HG02798 (cell line): ENCODE data around the gene GCG.

ENCODE experiments used
- ATAC-seq: cut with Tn5 transposase; IDR thresholded peaks from one replicate; pipeline ENCODE4 v1.9.1; 2021; ENCODE audit warnings: mild to moderate bottlenecking; ENCODE audit not compliant: unreplicated experiment, poor library complexity

GCG gene

DNA sequence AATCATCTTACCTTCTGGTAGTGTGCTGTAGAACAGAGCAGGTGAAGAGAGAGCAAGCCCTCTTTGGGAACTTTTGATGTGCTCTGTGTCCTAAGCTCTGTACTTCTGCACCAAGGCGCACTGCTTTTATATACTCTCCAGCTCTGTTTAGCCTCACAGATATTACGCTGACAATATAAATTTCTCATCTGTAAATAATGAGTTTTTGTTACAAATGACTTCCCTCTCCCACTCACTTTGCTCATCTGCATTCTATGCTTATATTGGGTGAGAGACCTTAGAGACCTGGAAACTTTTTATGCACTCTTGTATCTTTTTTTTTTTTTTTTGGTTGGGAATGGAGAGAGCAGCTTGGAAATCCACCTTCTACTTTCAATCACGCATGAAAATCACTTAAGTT is at the start of gene GCG:
Gene GCG (minus strand): TSS at position 101 of the 400 bp plus-strand sequence. CDS start 3,069 bp downstream, outside the sequence.
- no peak for ATAC-seq

DNA sequence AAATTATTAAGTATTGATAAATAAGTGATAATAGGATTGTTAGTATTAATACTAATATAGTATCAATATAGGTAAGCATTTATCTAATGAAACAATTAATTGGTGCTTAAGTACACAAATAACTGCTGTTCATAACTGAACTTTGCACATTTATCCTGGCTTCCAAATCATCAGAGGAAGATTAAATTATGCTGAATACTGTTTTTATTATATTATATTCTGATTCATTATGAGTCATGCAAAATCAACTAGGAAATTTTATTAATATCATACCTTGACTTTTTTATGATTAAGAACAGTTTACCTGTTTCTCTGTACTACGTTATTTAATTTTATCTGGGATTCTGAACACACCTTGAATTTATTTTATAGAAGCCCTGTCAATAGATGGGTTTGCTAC is 48.6 kb upstream of the GCG start:
- ATAC-seq, result no peak

DNA sequence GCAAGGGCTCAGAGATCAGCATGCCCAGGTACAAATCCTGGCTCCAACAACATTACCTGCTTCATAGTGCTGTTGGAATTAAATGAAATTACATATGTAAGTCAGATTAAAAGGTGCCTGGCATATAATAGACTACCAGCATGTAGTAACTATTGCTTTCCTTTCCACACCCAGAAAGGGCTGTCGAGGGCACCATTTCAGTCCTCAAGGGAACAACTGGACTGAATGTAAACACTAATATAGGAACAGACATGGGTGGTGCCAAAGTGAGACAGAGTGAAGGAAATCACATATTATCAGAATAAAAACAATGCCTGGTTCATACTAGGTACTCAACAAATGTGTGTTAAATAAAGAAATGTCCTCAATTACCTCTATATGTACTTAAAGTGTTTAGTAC is 47.9 kb upstream of the GCG start:
- ATAC-seq, result no peak

DNA sequence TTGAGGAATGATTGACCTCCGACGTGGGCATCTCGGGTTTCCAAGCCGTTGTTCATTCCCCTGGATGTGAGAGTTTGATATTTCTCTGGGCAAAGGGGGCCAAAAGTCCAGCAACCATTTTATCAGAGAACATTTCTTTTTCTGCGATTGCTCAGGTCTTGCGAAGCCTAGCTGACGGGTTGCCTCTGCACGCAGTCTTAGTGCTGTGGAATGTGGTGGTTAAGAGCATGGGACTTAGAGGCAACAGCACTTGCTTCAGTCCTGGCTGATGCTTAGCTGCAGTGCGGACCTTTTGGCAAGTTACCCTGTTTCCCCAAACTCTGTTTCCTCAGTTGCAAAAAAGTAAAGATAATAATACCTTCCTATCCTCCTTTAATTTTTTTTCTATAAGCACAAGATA is 46.2 kb upstream of the GCG start:
- no peak for ATAC-seq

DNA sequence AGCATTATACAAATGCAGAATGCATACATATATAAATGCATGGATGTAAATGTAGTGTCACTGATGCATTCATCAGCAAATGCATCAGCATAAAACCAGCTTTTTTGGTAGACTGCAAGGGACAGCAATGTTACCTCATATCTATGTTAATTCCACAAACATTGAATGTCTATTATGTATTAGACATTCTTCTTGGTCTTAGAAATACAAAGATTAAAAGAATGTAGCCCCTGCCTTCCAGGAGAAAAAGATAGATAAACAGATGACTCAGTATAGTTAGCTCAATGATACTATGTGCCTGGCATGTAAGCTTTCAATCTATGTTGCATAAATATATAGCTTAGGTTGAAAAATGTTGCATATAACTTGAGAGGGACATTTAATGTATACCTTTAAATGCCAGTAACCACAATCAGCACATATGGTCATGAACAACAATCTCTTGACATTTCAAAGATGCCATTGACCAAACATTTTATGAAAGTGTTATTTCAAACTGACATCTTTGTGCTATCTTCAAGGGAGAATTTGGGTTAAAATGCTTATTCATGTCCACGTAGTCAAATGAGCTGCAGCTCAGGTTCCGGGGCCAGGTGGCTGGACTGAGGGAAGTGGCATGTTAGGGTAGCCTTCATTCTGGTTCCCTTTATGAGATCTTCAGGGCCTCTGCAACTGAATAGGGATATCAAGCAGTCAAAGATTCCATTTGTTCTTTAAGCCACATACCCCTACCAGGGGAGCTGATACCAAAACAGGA is 45.2 kb upstream of the GCG start:
- no peak for ATAC-seq

DNA sequence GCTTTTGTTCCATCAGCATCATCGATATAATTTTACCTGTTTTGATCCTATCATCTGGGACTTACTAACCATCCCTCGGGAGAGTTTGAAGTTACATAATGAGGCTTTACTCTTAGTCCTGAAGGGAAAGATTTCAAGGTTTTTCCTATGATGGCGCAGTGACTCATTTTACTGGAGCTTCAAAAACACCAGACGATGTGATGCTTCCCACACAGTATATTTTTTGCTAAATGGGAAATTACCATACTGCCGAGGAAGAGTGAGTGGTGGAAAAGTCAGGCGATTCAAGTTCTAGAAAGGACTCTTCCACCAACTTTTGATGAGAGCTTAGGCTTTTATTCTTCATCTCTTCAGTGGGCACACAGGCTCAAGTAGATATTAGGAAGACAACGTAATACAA is 44.6 kb upstream of the GCG start:
- ATAC-seq, result no peak

DNA sequence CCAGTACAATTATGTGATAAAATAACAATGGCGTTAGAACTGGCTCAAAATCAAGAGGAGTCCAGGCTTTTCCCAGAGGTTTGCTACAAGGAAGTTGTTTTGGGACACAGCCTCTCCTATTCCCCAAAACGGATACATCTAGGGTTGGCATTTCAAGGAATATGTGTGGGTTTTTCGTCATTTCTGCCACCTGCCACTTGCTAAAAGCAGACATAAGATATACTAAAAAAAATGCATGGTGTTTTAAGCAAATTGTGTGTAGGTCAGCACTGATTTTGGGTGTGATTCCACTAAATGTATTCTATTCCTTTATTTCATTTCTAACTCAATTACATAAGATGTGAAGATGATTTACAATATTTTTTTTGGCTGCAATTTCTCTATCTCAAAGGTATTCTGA is 36.4 kb upstream of the GCG start:
- ATAC-seq, result no peak

DNA sequence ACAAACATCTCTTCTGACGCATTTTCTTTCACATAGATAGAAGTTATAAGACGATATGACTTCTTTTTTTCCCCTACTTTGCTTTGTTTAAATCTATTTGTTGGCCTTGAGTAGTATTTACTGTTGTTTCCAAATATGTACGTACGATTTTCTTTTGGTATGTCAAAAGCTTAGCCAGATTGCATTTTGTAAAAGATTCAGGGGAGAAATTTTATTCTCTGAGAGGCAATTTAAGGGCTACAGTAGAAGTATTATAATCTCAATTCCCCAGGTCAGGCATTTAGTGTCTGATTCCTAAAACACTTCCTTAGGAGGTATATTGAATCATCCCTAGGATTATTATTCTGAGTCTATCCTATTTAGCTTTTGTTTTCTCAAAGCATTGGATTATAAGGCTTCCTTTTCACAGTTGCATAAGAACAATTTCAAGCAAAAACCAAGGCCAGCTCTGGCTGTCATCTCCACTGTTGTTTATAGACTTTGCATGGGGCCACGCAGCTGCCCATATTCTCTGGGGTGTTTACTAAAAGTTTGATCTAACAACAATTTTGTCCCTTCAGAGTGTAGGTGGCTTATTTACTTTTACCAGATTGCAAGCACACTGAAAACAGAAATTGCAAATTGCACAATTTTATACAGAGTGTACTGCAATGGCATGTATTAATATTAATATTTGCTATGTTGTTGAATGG is 33.6 kb upstream of the GCG start:
- ATAC-seq, result no peak

DNA sequence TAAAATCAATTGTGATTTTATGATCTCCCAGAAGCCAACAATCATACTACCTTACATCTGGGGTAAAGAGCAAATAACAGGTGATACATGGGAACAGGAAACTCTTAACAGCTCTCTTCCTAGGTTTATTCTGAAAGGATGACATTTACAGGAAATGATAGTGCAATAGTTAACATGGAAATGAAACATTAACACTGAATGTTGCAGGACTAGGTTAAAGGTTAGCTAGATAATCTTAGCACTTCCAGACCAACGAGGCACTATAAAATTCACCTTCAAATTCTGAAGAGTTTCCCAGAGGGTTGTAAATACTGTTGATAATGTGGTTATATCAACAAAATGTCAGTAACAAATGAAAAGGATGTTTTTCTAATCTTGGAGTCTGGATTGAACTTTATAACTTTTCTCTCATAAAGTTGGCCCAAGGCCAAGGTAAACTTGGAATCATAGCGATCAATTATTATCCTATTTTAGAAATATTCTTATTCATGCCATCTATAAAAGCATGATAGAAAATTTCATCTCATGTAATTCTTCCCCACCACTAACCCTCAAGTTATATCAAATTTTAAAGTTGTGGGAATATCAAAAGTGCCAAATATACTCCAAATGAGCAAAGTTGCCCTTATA is 32.9 kb upstream of the GCG start:
- ATAC-seq, result no peak

DNA sequence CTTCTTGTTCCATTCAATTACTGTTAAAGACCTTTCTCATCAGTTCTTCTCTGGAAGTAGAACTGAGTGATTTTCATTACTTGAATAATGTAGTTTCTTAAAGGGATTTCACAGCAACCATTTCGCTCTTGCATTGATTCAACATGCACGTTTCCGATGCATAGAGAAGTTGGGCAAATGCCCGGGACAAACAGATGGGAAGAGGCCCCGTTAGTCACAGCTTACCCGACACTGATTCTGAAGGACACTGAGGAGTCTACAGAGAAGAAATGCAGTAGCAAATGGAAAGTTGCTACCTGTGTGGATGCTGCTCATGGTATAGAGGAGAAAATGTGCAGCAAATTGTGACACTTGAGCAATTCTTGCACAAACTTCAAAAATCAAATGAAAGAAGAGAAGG is 32.3 kb upstream of the GCG start:
- ATAC-seq, result no peak

DNA sequence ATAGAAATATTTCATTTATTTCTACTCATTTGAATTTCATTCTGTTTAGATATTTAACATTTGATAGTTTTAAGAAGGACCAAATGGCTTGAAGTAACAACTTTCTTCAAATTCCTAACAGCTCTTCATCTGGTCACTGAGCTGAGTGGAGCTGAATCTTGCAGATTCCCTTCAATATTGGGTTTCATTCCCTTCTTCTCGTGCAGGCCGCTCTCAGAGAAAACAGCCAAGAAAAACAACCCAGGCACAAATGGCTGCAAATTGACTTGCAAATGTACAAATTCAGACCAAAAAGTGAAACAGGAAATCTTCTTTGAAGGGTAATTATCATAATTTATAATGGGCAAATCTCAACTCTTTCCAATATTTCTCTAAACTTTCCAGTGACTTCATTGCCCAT is 30.3 kb upstream of the GCG start:
- ATAC-seq, result no peak

DNA sequence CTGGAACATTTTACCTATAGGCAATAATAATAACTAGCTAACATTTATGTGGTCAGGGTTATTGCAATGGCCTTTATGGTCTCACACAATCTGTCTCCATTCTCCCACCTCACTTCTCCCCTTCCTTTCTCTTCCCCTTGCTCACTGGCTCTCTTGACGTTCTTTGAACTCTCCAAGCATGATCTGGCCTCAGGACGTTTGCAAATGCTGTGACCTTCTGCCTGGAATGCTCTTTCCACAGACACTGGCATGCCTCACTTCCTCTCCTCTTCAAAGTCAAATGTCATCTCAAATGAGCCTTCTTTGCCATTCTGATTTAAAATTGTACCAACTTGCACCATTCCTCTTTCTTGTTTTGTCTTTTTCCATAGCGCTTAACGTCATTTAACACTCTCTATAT is 25.3 kb upstream of the GCG start:
- no peak for ATAC-seq

DNA sequence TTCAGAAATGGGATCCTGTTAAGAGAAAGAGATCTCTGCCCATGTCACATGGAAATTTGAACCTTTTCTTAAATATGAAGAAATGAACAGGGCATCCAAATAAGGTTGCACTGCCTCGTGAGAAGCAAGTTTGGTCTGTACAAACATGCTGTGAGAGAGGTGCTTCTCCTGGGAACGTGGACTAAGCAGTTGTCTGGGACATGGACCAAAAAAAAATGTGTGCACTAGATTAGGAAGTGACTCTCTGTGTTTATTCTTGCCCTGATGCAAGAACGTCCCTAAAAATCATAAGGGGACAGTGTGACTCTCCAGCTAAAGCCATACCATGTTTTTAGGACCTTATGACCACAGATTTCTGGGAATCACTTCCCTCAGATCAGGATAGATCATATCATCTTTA is 23.7 kb upstream of the GCG start:
- ATAC-seq, result no peak

DNA sequence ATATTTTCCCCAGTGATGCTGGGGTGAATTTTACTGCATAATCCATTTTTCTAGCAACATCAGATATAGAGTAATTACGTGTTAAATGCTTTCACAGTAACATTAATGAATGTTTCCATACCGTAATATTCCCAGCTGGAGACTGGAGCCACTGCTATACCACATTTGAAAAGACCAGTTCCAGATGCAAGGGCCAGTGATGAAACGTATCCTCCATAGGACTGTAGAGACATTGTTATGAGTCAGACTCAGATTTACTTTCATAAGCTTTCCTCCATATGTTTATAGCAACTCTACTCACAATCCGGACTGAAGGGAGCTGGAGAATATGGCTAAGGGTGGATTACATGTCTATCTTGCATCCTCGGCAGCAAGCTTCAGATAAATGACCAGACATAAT is 22.7 kb upstream of the GCG start:
- ATAC-seq, result no peak

DNA sequence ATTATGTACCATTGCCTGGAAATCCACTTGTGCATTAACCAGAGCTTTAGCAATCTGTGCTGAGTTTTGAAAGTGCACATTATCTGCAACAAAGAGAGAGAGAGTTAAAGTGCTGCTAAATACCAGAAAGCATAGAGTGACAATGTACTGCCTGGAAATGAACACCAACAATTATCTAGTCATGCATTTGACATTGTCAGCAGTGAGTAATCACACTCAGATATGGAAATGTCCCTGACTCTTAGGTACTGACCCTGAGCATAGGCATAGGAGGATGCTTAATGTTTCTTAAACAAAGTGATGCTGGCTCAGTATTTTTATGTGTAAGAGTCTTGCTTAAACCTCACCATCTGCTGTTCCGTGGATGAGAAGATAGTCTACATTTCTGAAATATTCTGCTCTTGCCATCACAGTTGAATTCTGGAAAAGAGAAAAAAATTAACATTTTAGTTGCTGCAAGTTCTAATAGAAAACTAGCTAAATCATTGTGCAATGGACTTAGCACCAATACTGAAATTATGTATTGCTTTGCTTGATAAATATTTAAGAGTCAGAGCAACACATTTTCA is 20.8 kb upstream of the GCG start:
- no peak for ATAC-seq

DNA sequence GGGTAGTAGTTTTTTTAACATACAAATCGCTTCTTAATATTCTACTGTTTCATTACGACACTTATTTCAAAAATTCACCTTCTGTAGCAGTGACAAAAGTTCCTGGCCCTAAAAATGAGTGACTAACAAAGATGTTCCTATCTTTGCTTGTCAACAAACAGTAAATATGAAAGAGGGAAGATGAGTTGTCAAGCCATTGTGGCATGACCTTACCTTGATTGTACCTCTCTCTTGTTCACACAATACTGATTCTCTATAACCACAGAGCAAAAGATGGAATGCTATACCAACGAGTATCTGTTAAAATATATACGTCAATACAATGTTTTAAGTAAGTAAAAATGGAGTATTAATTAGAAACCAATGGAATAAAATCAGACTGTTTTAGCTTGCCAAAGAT is 14.7 kb upstream of the GCG start:
- no peak for ATAC-seq

DNA sequence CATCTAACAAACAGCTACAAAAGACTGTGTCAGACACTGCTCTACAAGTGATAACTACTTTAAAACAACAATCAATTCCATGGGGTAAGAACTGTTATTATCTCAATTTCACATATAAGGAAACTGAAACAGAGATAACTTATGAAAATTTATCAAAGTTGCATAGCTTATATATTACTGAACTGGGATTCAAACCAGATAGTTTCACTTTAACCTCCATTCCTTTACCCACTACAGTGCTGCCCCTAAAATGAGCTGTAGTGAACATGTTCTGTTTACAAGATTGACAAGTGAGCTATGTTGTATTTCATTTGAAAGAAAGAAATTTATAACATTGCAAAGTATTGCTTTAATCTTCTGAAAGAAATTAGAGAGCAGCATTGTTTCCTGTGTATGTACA is 14.1 kb upstream of the GCG start:
- no peak for ATAC-seq

DNA sequence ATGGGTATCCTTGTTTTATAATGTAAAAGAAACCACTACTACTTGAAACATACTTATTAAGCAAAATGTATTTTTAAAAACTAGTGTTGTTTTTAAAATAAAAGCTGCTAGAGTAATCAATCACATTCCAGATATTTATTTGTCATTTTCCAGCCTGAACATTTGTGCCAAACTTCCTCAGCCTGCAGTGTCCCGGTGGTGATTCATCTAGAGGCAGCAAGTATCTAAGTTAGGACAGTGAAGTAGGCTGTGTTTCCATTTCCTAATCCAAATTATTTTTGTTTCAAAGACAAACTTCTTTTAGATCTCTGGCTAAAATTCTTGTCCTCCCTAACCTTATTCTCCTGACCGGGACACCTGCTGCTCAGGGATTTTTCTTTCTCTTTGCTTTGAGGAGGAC is 12.8 kb upstream of the GCG start:
- ATAC-seq, result no peak

DNA sequence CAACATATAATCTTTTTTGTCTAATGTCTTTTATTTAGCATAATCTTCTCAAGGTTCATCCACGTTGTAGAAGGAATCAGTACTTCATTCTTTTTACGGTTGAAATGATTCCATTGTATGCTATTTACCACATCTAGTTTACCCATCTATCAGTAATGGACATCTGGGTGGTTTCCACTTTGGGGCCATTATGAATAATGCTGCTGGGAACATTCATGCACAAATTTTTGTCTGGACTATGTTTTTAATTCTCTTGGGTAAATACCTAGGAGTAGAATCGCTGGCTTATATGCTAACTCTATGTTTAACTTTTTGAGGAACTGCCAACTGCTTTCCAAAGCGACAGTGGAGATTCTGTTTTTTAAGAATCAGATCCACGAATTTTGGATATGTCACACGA is 7.4 kb upstream of the GCG start:
- ATAC-seq, result no peak

DNA sequence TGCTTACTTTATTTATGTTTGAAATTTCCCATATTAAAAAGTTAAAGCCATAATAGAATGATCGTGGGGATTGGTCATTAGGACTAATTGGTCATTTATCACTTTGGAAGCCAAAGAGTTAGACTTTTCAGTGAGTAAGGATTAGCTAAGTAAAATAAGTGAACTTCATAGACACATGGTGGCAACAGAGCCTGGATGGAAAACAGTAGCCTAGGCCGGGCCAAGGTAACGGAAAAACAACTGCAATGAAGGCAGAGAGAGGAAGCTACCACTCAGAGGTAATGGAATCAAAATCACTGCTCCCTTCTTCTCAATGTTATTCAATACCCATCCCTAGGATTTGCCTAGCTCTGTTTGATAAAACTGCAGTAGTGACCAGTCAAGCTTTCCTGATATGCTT is 4.1 kb upstream of the GCG start:
- ATAC-seq, result no peak

DNA sequence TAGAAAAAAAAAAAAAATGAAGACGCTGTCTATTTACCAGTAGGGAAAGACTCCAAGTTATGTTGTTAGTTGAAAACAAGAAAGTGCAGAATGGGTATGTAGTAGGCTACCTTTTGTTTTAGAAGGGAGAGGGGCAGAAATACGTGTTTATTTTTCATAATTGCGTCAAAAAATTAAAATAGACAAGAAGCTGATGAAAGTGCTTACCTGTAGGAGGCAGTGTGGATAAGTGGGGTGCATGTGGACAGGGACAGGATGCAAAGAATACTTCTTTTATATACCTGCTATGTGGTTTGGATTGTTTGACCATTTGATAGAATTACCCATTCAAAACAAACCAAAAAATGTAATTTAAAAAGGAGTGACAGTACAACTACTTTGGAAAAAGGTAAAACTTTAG is 3.0 kb upstream of the GCG start:
- no peak for ATAC-seq
